ENCODE results near the gene EFCAB6.

DNA sequence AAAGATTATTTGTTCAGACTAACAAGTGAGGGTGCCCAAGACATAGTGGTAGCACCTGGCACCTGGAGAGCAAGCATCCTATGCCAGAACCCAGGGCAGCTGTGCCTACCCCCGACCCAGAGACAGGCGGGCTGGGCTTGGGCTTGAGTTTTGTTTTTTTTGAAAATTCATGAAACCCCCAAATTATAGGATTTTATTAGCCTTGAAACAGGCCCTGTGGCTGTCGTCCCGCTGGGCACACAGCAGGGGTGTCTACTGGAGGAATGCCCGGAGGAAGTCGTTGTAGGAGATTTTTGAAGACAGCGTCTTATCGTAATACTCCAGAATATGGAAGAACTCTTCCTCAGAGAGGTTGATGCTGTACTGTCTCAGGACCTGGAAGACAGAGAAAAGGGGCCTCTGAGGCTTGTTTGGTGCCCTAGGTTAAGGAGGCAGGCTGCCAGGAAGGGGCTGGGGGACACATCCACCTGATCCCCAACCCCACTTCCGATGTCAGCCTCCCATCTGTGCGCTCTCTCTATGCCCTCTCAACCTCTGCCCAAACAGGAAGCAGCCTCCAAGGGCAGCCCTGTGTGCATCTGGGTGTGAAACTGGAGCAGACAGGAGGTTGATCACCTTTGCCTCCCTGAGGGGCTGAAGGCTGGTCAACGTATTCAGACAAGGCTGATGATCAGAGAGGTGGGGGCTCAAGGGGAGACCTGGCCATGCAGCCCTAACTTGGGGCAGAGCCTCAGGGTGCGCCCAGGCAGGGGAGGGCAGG is 283.3 kb downstream of the EFCAB6 start:
- TF ChIP-seq CTCF (IDR thresholded peaks at IDR 0.05) (no peak), EZH2 (IDR thresholded peaks at IDR 0.05; ENCODE audit: borderline replicate concordance, insufficient read depth, low read depth, low read length, poor library complexity, severe bottlenecking) (no peak)
